Measurements from ENCODE around the gene HIGD2A. TPM values are rescaled to one million over a fixed set of nuclear protein-coding genes. Genes with fewer than 3 reads are reported as not detected.

Gene HIGD2A
- total RNA-seq, 1 donor from 2014 or later, result 103 TPM

DNA sequence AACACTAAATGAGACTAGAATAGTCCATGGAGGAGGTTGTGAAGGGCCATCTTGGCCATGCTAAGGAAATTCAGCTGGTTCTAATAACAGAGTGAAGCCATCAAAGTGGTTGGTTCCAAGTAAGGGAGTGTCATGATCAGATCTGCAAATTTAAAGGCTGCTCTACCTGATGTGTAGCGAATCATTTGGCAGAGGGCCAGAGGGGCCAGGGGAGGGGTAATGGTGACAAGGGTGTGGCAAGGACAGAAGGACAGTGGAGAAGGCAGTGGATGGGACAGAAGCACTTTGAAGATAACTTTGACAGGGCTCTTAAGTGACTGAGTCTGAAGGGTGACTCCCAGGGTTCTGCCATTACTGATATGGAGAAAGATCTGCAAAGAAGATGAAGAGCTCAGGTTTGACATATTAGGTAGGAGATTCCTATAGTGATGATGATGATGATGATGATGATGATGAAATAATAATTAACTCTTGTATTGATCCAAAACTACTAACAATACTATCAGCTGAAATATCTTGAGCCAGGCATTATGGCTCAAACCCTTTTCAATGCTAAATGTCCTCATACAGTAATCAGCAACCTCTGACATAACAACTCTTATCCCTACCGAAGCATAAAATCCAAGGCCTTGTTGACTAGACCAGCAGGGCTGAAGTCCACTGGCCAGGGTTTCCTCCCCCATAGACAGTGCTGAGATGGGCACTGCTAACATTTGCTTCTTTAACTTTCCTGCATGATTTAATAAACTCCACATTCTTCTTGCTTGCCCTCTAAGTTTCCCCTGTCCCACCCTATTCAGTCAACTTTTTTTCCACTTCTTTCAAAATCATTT lies 47.0 kb upstream of the HIGD2A start:
- Histone ChIP-seq H3K27me3 (ENCODE audit: insufficient read depth, low read length) (no peaks in the 10 kb centered on the region), H2AFZ (ENCODE audit: low read depth, low read length) (no peak overlapping the region), H3K4me2 (ENCODE audit: low read length) (no peak overlapping the region), H3K27ac (ENCODE audit: low read depth, low read length) (no peak overlapping the region), H3K79me2 (ENCODE audit: insufficient read depth, low read length) (no peaks in the 10 kb centered on the region), H3K36me3 (ENCODE audit: insufficient read depth, low read length) (peaks cover 30% of the 10 kb centered on the region), H3K9me3 (ENCODE audit: insufficient read depth, low read depth, low read length) (no peaks in the 10 kb centered on the region), H4K20me1 (ENCODE audit: insufficient read depth, low read length) (no peaks in the 10 kb centered on the region), H3K4me3 (ENCODE audit: insufficient read depth, low read depth, low read length) (no peak overlapping the region), H3K4me1 (ENCODE audit: insufficient read depth, low read length) (no peaks in the 10 kb centered on the region), H3K9ac (ENCODE audit: low read length) (no peak overlapping the region)
- Mint-ChIP-seq H3K4me1 (ENCODE audit: low read depth, unreplicated experiment) (no peaks in the 10 kb centered on the region), H3K9me3 (ENCODE audit: unreplicated experiment) (no peaks in the 10 kb centered on the region), H3K36me3 (ENCODE audit: low read depth, unreplicated experiment) (peaks cover 11% of the 10 kb centered on the region), H3K27ac (ENCODE audit: unreplicated experiment) (no peak overlapping the region), H3K27me3 (ENCODE audit: low read depth, unreplicated experiment) (no peaks in the 10 kb centered on the region), H3K4me3 (ENCODE audit: unreplicated experiment) (no peak overlapping the region)
- TF ChIP-seq, protein P1, sequence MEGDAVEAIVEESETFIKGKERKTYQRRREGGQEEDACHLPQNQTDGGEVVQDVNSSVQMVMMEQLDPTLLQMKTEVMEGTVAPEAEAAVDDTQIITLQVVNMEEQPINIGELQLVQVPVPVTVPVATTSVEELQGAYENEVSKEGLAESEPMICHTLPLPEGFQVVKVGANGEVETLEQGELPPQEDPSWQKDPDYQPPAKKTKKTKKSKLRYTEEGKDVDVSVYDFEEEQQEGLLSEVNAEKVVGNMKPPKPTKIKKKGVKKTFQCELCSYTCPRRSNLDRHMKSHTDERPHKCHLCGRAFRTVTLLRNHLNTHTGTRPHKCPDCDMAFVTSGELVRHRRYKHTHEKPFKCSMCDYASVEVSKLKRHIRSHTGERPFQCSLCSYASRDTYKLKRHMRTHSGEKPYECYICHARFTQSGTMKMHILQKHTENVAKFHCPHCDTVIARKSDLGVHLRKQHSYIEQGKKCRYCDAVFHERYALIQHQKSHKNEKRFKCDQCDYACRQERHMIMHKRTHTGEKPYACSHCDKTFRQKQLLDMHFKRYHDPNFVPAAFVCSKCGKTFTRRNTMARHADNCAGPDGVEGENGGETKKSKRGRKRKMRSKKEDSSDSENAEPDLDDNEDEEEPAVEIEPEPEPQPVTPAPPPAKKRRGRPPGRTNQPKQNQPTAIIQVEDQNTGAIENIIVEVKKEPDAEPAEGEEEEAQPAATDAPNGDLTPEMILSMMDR (IDR thresholded peaks at IDR 0.05; ENCODE audit: insufficient read depth, low read depth, low read length), result no peak
- no peak for TF ChIP-seq EZH2 (IDR thresholded peaks at IDR 0.05; ENCODE audit: insufficient read depth, low read length)
- DNase-seq (ENCODE audit: low read depth), result no peak
- FAIRE-seq, result no peak

DNA sequence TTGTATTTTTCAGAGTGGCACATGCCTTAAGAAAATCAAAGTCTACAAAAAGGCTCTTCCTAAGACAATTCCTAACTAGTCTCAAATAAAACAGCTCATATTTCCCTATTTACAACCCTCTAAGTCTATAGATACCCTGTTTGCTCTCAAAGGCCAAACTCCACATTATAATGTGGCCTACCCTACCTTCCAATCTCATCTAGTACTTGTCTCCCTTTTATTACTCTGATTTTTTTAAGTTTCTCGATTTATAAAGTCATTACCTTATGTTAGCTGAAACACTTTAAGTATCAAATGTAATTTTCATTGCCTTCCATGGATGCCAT lies 46.4 kb upstream of the HIGD2A start:
- Histone ChIP-seq H3K36me3 (ENCODE audit: insufficient read depth, low read length) (peaks cover 31% of the 10 kb centered on the region), H3K4me3 (ENCODE audit: insufficient read depth, low read depth, low read length) (no peak overlapping the region), H4K20me1 (ENCODE audit: insufficient read depth, low read length) (no peaks in the 10 kb centered on the region), H3K4me2 (ENCODE audit: low read length) (no peak overlapping the region), H3K9ac (ENCODE audit: low read length) (no peak overlapping the region), H3K4me1 (ENCODE audit: insufficient read depth, low read length) (no peaks in the 10 kb centered on the region), H2AFZ (ENCODE audit: low read depth, low read length) (no peak overlapping the region), H3K79me2 (ENCODE audit: insufficient read depth, low read length) (no peaks in the 10 kb centered on the region), H3K9me3 (ENCODE audit: insufficient read depth, low read depth, low read length) (no peaks in the 10 kb centered on the region), H3K27ac (ENCODE audit: low read depth, low read length) (no peak overlapping the region), H3K27me3 (ENCODE audit: insufficient read depth, low read length) (no peaks in the 10 kb centered on the region)
- Mint-ChIP-seq H3K4me3 (ENCODE audit: unreplicated experiment) (no peak overlapping the region), H3K27ac (ENCODE audit: unreplicated experiment) (no peak overlapping the region), H3K27me3 (ENCODE audit: low read depth, unreplicated experiment) (no peaks in the 10 kb centered on the region), H3K36me3 (ENCODE audit: low read depth, unreplicated experiment) (peaks cover 12% of the 10 kb centered on the region), H3K9me3 (ENCODE audit: unreplicated experiment) (no peaks in the 10 kb centered on the region), H3K4me1 (ENCODE audit: low read depth, unreplicated experiment) (no peaks in the 10 kb centered on the region)
- DNase-seq (ENCODE audit: low read depth) (no peak), FAIRE-seq (no peak)
- no peak for TF ChIP-seq EZH2 (IDR thresholded peaks at IDR 0.05; ENCODE audit: insufficient read depth, low read length)
- TF ChIP-seq, protein P1 (IDR thresholded peaks at IDR 0.05; ENCODE audit: insufficient read depth, low read depth, low read length), result no peak

DNA sequence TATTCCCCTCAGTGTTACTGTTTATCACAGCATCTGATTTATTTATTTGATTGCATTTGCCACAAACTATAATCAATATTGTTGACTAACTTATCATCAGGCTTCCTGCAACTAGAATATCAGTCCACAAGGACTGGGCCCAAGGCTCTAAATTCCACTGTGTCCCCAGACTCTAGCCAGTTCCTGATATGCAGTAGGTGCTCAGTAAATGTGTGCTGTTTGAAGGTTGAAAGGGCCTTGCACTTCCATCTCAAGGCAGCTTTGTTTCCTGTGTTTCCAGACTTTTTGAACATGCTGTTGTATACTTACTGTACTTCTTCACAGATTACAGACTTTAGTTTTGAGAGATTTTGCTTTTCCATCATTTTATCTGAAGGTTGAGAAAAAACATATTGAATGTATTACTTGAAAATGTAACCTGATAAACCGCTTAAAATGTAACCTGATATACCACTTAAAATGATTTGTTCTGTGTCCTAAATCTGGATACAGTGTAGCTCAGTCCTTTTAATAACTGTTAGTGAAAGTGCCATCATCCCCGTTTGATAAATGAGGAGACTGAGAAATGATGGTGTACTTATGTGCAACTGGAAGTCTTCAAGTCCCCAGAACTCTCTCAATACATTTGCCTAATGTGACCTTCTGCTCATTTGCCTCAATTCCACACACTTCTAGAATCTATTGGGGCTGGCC lies 45.6 kb upstream of the HIGD2A start:
- no peak overlapping the region for H2AFZ ChIP-seq (ENCODE audit: low read depth, low read length)
- Mint-ChIP-seq H3K4me3 (ENCODE audit: unreplicated experiment) (no peak overlapping the region), H3K9me3 (ENCODE audit: unreplicated experiment) (no peaks in the 10 kb centered on the region), H3K27ac (ENCODE audit: unreplicated experiment) (no peak overlapping the region), H3K36me3 (ENCODE audit: low read depth, unreplicated experiment) (peaks cover 9% of the 10 kb centered on the region), H3K27me3 (ENCODE audit: low read depth, unreplicated experiment) (no peaks in the 10 kb centered on the region), H3K4me1 (ENCODE audit: low read depth, unreplicated experiment) (no peaks in the 10 kb centered on the region)
- peaks cover 31% of the 10 kb centered on the region for H3K36me3 ChIP-seq (ENCODE audit: insufficient read depth, low read length)
- no peak for FAIRE-seq
- no peak for TF ChIP-seq EZH2 (IDR thresholded peaks at IDR 0.05; ENCODE audit: insufficient read depth, low read length)
- TF ChIP-seq, protein P1 (IDR thresholded peaks at IDR 0.05; ENCODE audit: insufficient read depth, low read depth, low read length), result no peak
- H3K4me2 ChIP-seq (ENCODE audit: low read length), result no peak overlapping the region
- H3K79me2 ChIP-seq (ENCODE audit: insufficient read depth, low read length), result no peaks in the 10 kb centered on the region
- H3K27me3 ChIP-seq (ENCODE audit: insufficient read depth, low read length), result no peaks in the 10 kb centered on the region
- DNase-seq (ENCODE audit: low read depth), result no peak
- H4K20me1 ChIP-seq (ENCODE audit: insufficient read depth, low read length), result peaks cover under 1% of the 10 kb centered on the region
- H3K27ac ChIP-seq (ENCODE audit: low read depth, low read length), result no peak overlapping the region
- H3K4me3 ChIP-seq (ENCODE audit: insufficient read depth, low read depth, low read length), result no peak overlapping the region
- H3K4me1 ChIP-seq (ENCODE audit: insufficient read depth, low read length), result no peaks in the 10 kb centered on the region
- no peak overlapping the region for H3K9ac ChIP-seq (ENCODE audit: low read length)
- H3K9me3 ChIP-seq (ENCODE audit: insufficient read depth, low read depth, low read length), result no peaks in the 10 kb centered on the region

Measured in astrocyte (in vitro differentiated cells and primary cell).